GM18519 (cell line): Measurements from ENCODE around the gene PDGFRB.

Source experiments
- ATAC-seq: cut with Tn5 transposase; IDR thresholded peaks from one replicate; pipeline ENCODE4 v1.9.1; 2021; ENCODE audit warnings: mild to moderate bottlenecking, moderate library complexity; ENCODE audit not compliant: unreplicated experiment, low FRiP score

Gene PDGFRB

GRCh38 chr5:150164211-150164980, 8.8 kb upstream of the PDGFRB start:
- no peak for ATAC-seq

- ATAC-seq = no peak
These were observed 8.0 kb upstream of the PDGFRB start for GRCh38 chr5:150163547-150164059.

- ATAC-seq = no peak
These were observed 7.4 kb upstream of the PDGFRB start for GRCh38 chr5:150163035-150163434.

GRCh38 chr5:150162142-150162513, 6.5 kb upstream of the PDGFRB start:
- ATAC-seq = no peak

DNA sequence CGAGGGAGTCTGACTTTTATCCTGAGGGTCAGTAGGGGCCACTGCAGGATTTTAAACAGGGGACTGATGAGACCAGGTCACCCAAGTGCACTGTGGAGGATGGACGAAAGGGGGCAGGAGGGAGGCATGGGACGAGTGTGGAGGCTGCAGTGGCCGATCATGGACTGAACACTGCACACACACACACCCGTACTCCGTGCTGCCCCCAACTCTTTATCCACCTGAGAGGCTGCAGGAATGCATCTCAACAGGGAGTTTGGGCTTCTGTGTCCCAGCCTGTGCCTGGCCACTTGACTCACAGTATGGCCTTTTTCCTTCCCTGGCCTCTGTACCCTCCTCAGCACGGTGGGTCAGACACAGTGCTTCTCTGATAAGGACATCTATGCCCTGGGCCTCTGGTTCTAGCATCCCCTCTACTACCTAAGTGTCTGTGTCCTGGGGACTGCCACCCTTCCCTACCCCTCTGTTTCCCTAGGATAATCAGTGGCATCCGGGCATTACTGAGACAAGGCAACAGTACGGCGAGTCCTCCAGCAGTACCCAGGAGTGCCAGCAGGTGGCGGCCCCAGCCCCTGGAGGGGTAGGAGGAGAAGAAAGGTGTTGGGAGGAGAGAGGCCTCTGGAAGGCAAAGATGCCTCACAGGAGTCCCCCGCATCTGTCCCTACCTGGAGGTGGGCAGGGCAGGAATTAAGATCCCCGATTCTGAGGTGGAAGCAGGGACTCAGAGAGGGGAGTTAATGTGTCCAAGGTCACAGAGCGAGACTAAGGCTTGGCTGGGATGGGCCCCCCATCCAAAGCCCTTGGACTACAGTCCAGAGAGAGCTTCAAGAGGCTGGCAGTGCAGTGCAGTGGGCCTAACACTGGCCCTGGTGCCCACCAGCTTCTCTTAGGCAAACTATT, 5.8 kb upstream of the PDGFRB start:
- no peak for ATAC-seq

GRCh38 chr5:150160448-150161081, 4.9 kb upstream of the PDGFRB start:
- ATAC-seq = no peak

- ATAC-seq = no peak
These were observed 4.1 kb upstream of the PDGFRB start for GRCh38 chr5:150159741-150160179.

DNA sequence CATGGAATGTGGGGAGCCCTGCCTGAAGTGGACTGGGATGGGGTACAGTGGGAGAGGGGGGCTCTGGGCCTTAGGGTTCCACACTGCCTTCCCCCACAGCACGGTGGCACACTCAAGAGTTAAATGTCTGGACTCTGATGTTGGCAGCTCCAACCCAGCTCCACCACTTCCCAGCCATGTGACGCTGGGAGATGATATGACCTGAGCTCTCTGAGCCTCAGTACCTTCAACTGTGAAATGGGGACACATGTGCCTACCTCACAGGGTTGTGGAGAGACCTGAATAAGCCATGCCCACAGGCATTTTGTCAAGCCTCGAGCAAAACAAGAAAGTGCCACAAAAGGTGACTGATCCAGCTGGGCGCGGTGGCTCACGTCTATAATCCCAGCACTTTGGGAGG, 3.4 kb upstream of the PDGFRB start:
- ATAC-seq = no peak

DNA sequence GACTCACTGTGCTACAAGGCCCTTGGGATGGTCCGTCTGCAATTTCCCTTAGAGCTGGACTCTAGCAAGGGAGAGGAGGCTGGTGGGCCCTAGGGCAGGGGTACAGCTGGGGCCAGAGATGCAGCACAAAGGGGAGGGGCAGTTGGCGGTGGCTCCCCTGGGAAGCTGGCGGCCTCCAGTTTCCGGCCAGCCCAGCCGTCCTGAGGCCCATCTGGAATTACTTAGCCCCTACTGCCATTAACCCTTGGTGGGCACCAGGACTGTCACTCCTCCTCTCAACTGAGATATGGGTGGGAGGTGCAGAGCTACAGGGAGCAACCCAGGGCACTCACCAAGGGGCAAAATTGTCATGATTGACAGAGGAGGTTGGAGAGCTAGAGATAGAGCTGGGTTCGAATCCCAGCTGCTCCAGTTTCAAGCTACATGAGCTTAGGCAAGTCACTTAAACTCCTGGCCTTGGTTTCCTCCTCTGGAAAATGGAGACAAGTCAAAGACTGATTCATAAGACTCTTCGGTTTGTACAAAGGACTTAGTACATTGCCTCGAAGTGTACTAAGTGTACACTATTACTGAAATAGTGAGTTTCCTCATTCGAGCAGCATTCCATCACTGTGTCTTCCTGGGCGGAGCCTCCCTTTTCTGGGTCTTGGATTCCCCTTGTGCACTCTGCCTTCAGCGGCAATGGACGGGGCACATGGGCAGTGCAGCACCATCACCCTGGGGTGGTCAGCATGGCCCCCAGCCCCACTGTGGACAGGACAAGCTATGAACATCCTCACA, 2.7 kb upstream of the PDGFRB start:
- ATAC-seq = no peak

DNA sequence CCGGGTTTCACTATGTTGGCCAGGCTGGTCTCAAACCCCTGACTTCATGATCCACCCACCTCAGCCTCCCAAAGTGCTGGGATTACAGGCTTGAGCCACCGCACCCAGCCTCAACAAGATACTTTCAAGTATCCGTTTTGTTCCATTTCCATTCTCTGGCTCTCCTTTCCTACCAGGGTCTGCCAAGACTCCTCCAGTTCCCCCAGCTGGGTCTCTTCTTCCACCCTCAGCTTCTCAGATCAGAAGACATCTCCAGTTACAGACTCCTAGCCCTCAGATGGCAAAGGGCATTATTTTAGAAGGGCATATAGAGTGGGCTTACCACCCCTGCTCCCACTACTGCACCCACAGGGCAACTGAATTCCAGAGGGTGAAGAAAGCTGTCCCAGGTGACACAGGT, 1.5 kb upstream of the PDGFRB start:
- no peak for ATAC-seq

GRCh38 chr5:150156540-150156939, 895 bp upstream of the PDGFRB start:
- no peak for ATAC-seq

DNA sequence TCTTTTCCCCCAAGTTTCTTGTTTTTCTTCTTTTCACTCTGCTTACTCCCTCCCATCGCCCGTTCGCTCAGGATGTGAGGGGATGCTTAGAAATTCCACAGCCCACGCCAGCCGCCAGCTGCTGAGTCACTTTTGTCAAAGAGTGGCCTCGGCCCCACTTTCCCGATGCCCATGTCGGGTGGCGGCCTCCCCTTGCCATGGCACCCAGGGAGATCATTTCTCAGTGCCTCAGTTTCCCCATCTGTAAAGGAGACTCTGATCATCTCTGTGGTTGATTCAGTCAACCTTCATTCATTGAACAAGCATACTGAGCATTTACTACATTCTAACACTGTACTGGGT, 353 bp upstream of the PDGFRB start:
- ATAC-seq = no peak

DNA sequence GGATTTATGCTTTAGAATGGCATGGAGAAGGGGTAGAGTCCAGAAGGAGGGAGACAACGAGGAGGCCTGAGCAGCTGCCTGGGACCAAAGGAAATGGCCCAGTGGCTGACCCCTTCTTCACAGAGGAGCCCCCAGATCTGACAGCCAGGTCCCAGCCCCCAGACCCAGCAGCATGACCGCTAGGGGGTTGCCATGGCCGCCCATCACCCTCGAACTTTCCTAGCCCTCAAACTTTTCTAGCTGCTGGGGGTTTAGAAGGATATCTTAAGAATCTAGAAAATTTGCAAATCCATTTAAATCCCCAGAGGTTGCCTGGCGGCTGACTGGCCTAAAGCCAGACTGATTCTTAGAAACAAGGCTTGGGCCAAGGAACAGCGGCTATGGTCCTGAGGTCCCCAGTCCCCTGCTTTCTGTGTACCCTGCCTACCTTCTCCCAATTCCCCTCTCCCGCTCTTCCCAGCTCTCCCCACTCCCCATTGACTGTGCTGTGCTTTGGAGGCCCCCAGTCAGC, 972 bp downstream of the PDGFRB start:
- no peak for ATAC-seq

DNA sequence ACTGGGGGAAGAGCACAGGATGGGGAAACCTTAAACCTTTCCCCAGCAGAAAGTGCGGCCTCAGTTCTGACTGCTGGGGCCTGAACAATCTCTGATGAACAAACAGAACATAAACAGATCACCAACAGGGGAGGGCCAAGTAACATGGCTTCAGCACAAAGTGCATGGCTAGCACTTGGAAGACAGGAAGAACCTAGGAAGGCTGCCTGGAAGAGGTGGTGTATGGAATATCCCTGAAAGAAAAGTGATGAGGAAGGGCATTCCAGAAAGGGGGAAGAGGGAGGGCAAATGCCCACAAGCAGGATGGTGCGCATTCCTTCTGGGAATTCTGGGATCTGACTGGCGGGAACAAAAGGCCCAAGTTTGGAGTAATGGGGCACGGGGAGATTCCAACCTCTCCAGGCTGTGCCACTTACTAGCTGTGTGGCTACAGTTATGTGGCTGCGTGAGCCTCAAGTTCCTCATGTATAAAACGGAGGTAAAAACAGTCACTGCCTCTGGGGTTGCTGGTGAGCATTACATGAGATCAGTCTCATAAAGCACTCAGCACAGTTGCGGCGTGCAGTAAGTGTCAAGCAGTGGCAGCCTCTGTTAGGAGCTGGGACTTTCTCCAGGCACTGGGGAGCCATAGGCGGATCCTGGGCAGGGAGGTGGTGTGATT, 1.6 kb downstream of the PDGFRB start:
- ATAC-seq = no peak

DNA sequence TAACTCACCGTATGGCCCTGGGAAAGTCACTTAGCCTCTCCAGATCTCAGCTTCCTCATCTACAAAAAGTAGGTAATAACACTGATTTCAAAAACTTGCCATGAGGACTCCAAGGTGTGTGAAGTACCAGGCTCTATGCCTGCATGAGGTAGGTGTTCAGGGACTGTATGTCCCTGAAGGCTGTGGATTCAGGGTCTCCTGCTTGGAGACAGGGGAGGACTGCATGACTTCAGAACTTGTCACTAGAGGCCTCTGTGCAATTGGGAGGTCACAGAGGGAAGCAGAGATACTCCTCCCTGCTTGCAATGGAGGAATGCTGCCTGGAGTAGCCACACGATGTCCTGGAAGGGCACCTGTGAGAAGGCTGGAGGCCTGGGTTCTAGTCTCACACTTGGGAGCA, 2.2 kb downstream of the PDGFRB start:
- no peak for ATAC-seq

GRCh38 chr5:150152636-150153462, 2.8 kb downstream of the PDGFRB start:
- no peak for ATAC-seq

DNA sequence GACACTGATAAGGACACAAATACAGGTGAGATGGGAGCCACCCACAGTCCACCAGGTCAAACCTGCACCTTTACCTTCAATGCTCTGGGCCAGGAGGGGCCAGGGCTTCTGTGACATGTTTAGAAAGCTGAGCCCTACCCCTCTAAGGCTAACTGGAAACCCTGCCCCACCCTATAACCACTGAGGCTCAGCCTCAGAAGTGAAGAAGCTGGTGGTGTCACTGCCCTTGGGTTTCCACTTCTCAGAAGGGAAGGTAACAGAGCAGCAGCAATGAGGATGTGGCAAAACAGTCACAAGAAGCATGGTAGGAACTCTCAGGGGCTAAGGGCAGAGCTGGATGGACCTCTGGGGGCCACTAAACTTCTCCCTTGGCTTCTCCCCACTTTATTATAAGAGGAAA, 6.0 kb downstream of the PDGFRB start:
- ATAC-seq = no peak

GRCh38 chr5:150148117-150148927, 7.3 kb downstream of the PDGFRB start:
- no peak for ATAC-seq
